ENCODE data around the gene KRTAP10-12. TPM values are rescaled to one million over a fixed set of nuclear protein-coding genes. Genes with fewer than 3 reads are reported as not detected.
A peak's percentile ranks its signal among the peaks of the same experiment; 100 is the strongest.
"Not testable (repeated sequence)": the region's sequence is repeated elsewhere in the genome, so short reads cannot be mapped to it uniquely, and the experiment has no call there.

The KRTAP10-12 gene
- total and polyA plus RNA-seq, 7 experiments from 2014 or later: not detected

DNA sequence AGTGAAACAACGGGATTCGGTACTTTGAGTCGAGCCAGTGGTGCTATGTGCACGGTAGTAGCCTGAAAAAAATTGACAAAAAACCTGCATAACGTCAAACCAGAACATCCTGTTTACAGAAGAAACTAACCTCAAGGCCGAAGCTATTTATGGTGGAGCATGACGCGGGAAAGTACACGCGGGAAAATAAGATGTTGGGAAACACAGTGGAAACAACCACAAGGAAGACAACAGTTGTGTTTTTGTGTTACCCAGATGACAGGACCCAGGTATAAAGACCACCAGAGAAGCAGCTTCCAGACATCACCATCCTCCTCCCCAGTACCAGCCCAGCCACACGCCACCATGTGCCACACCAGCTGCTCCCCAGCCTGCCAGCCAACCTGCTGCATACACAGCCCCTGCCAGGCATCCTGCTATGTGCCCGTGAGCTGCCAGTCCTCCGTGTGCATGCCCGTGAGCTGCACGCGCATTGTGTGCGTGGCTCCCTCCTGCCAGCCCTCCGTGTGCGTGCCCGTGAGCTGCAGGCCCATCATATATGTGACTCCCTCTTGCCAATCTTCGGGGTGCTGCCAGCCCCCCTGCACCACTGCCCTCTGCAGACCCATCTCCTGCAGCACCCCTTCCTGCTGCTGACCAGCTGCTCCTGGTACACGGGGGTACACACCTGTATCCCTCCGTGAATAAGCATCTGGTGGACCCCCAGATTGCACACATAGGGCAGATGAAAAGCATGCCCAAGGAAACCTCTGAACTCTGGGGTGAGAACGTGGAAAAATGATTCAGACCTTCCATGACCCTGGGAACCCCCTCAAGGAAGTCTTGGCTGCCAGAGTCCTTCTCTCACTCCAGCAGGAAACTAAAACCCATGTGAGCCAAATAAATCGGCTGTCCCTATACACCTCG is 39.1 kb upstream of the KRTAP10-12 start, which contains the start of gene KRTAP12-3:
TSS of gene KRTAP12-3 (plus strand) at position 298 of the 906 bp plus-strand sequence. CDS start at position 346, 48 bp downstream.
- Mint-ChIP-seq H3K4me1 (peaks cover 47 to 73% (median 69%) of the 10 kb centered on the region in 7 donors), H3K27me3 (peaks cover 0 to 9% (median 0%) of the 10 kb centered on the region in 5 donors), H3K9me3 (peaks cover 12 to 85% (median 45%) of the 10 kb centered on the region in 11 donors), H3K4me3 (peak within 1 kb of the TSS; percentile 63 to 87 (median 76)), H3K36me3 (peaks cover 11 to 72% (median 24%) of the 10 kb centered on the region in 5 donors), H3K27ac (peak within 1 kb of the TSS; percentile 87 to 98 (median 98))
- Histone ChIP-seq H3K4me1 (ENCODE audit: control insufficient read depth in 2 of 2, insufficient read depth in 2 of 2, low read length in 2 of 2) (peaks cover 55 to 64% of the 10 kb centered on the region in 2 donors), H3K4me3 (ENCODE audit: low read length) (peak within 1 kb of the TSS; percentile 46), H3K36me3 (ENCODE audit: control insufficient read depth in 2 of 3, insufficient read depth in 3 of 3, low read length in 3 of 3) (no peaks in the 10 kb centered on the region), H3K27me3 (ENCODE audit: control insufficient read depth in 2 of 2, insufficient read depth in 2 of 2, low read length in 2 of 2) (no peaks in the 10 kb centered on the region), H3K27ac (ENCODE audit: low read depth, low read length) (peak within 1 kb of the TSS; percentile 63), H3K9me3 (ENCODE audit: control insufficient read depth in 2 of 3, low read length in 3 of 3) (peaks cover 0 to 22% (median 12%) of the 10 kb centered on the region in 3 experiments)
- intact Hi-C loops (cut with micrococcal nuclease): loop anchor here (1.0 to 10.0 kb wide), 7 partner anchors 34 to 269 kb away; partner anchors contain the start of gene KRTAP10-5 (in 1 of the 2)
- ChIA-PET POLR2A (interaction anchor here (0.7 to 2.9 kb wide), 15 partner anchors 11 to 270 kb away, joined by 3 to 23 read pairs (median 3); partner anchors contain the start of gene KRTAP10-6), CTCF (interaction anchor here (0.5 to 1.9 kb wide), 5 partner anchors 40 to 147 kb away, joined by 3 to 9 read pairs (median 4); no protein-coding TSS in a partner anchor)
- DNase-seq (peak in 8 of 9 donors; percentile 39 to 92 (median 86)), ATAC-seq (peak; percentile 83)

DNA sequence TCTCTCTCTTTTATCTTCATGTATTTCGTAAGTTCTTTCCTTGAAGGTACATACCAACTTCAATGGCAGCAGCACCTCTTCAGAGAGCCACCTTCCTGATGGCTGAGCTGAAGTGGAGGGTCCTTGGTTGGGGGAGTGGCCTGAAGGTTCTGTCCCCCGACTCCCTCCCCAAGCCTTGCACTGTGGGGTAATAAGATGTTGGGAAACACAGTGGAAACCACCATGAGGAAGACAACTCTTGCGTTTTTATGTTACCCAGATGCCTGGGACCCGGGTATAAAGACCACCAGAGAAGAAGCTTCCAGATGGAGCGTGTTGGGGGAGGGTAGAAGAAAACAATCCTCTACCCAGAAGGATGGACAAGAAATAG is 38.4 kb upstream of the KRTAP10-12 start:
- Histone ChIP-seq H3K36me3 (ENCODE audit: control insufficient read depth in 2 of 3, insufficient read depth in 3 of 3, low read length in 3 of 3) (no peaks in the 10 kb centered on the region), H3K4me1 (ENCODE audit: control insufficient read depth in 2 of 2, insufficient read depth in 2 of 2, low read length in 2 of 2) (peaks cover 54 to 63% of the 10 kb centered on the region in 2 donors), H3K4me3 (ENCODE audit: low read length) (peak overlapping the region; percentile 46), H3K27me3 (ENCODE audit: control insufficient read depth in 2 of 2, insufficient read depth in 2 of 2, low read length in 2 of 2) (no peaks in the 10 kb centered on the region), H3K27ac (ENCODE audit: low read depth, low read length) (peak overlapping the region; percentile 63), H3K9me3 (ENCODE audit: control insufficient read depth in 2 of 3, low read length in 3 of 3) (peaks cover 0 to 22% (median 12%) of the 10 kb centered on the region in 3 experiments)
- intact Hi-C loops (cut with micrococcal nuclease): loop anchor here in 1 of 2 donors (5.0 to 10.0 kb wide), 3 partner anchors 34 to 269 kb away; partner anchors contain the start of gene KRTAP10-5
- peaks cover 46 to 67% (median 63%) of the 10 kb centered on the region in 7 donors for H3K4me1 Mint-ChIP-seq
- H3K27ac Mint-ChIP-seq: peak overlapping the region; percentile 87 to 98 (median 98)
- H3K36me3 Mint-ChIP-seq: peaks cover 11 to 71% (median 24%) of the 10 kb centered on the region in 5 donors
- ATAC-seq: no peak
- H3K27me3 Mint-ChIP-seq: peaks cover 0 to 14% (median 0%) of the 10 kb centered on the region in 5 donors
- CTCF ChIA-PET: interaction anchor here (1.1 to 1.9 kb wide), 2 partner anchors 40 to 148 kb away, joined by 3 to 9 read pairs; no protein-coding TSS in a partner anchor
- H3K9me3 Mint-ChIP-seq: peaks cover 12 to 86% (median 41%) of the 10 kb centered on the region in 11 donors
- POLR2A ChIA-PET: interaction anchor here (1.2 to 2.9 kb wide), 6 partner anchors 13 to 148 kb away, joined by 3 to 23 read pairs (median 5); no protein-coding TSS in a partner anchor
- peak overlapping the region; percentile 63 to 87 (median 76) for H3K4me3 Mint-ChIP-seq
- DNase-seq: no peak

DNA sequence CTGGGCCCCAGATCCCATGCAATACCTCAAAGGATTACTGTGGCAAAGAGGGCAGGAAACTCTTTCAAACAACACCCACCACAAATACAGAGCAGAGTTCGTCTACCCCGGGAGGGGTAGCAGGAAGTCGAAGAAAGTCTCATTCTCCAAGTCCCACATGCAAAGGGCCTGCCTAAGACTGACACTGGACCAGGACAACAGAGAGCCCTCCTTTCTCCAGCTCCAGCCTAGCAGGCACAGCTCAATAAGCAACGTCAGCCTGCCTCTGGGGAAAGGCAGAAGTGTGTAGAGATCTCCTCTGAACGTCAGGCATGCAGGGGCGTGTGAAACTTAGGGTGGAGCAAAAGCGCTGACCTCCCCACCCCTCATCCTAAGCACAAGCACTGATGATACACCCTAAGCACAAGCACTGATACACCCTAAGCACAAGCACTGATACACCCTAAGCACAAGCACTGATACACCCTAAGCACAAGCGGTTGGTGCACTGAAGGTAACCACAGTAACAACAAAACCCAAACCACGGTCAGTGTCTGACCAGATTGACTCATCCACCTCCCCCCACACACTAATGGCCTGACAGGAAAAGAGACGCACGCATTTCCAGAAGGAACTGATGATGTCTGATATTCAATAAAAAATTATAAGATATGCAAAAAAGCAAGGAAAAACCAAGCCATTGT is 37.9 kb upstream of the KRTAP10-12 start:
- Histone ChIP-seq H3K27me3 (ENCODE audit: control insufficient read depth in 2 of 2, insufficient read depth in 2 of 2, low read length in 2 of 2) (no peaks in the 10 kb centered on the region), H3K27ac (ENCODE audit: low read depth, low read length) (peak overlapping the region; percentile 63), H3K4me1 (ENCODE audit: control insufficient read depth in 2 of 2, insufficient read depth in 2 of 2, low read length in 2 of 2) (peaks cover 48 to 57% of the 10 kb centered on the region in 2 donors), H3K9me3 (ENCODE audit: control insufficient read depth in 2 of 3, low read length in 3 of 3) (peaks cover 0 to 22% (median 12%) of the 10 kb centered on the region in 3 experiments), H3K4me3 (ENCODE audit: low read length) (peak overlapping the region; percentile 46), H3K36me3 (ENCODE audit: control insufficient read depth in 2 of 3, insufficient read depth in 3 of 3, low read length in 3 of 3) (no peaks in the 10 kb centered on the region)
- Mint-ChIP-seq H3K27ac (peak overlapping the region; percentile 87 to 98 (median 98)), H3K36me3 (peaks cover 11 to 66% (median 24%) of the 10 kb centered on the region in 5 donors), H3K4me1 (peaks cover 41 to 62% (median 58%) of the 10 kb centered on the region in 7 donors), H3K4me3 (peak overlapping the region; percentile 43 to 87 (median 74)), H3K27me3 (peaks cover 0 to 19% (median 0%) of the 10 kb centered on the region in 5 donors), H3K9me3 (peaks cover 12 to 86% (median 38%) of the 10 kb centered on the region in 11 donors)
- peak in 6 of 9 donors; percentile 51 to 66 (median 58) for DNase-seq
- ChIA-PET CTCF (interaction anchor here (1.9 kb wide), 1 partner anchor 41 kb away, joined by 9 read pairs; no protein-coding TSS in a partner anchor), POLR2A (interaction anchor here (0.5 to 2.9 kb wide), 3 partner anchors 15 to 64 kb away, joined by 4 to 23 read pairs (median 5); no protein-coding TSS in a partner anchor)
- ATAC-seq: no peak
- intact Hi-C loops (cut with micrococcal nuclease): loop anchor here in 1 of 2 donors (5.0 to 10.0 kb wide), 3 partner anchors 33 to 268 kb away; partner anchors contain the start of gene KRTAP10-5

DNA sequence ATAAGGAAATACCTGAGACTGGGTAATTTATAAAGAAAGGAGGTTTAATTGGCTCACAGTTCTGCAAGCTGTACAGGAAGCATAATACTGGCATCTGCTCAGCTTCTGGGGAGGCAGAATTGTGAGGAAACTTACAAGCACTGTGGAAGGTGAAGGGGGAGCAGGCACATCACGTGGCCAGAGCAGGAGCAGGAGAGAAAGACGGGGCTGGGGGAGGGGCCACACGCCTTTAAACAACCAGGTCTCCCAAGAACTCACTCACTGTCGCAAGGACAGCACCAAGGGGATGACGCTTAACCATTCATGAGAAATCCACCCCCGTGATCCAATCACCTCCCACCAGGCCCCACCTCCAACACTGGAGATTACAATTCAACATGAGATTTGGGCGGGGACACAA is 35.4 kb upstream of the KRTAP10-12 start:
- Mint-ChIP-seq H3K27ac (peak overlapping the region in 4 of 9 donors; percentile 28 to 75 (median 58)), H3K36me3 (peaks cover 4 to 44% (median 19%) of the 10 kb centered on the region in 5 donors), H3K27me3 (peaks cover 0 to 32% (median 0%) of the 10 kb centered on the region in 5 donors), H3K9me3 (peaks cover 8 to 69% (median 33%) of the 10 kb centered on the region in 11 donors), H3K4me1 (peaks cover 34 to 53% (median 39%) of the 10 kb centered on the region in 7 donors)
- H3K4me3 ChIP-seq (ENCODE audit: low read length); H3K27ac ChIP-seq (ENCODE audit: low read depth, low read length); ATAC-seq; H3K36me3 ChIP-seq (ENCODE audit: control insufficient read depth in 2 of 3, insufficient read depth in 3 of 3, low read length in 3 of 3); DNase-seq; H3K9me3 ChIP-seq (ENCODE audit: control insufficient read depth in 2 of 3, low read length in 3 of 3); intact Hi-C loops (cut with micrococcal nuclease); CTCF ChIA-PET; H3K27me3 ChIP-seq (ENCODE audit: control insufficient read depth in 2 of 2, insufficient read depth in 2 of 2, low read length in 2 of 2); H3K4me3 Mint-ChIP-seq: not testable (repeated sequence)
- POLR2A ChIA-PET: interaction anchor here (1.1 kb wide), 1 partner anchor 20 kb away, joined by 3 read pairs; the partner anchor contains the start of gene KRTAP12-1
- peaks cover 32 to 33% of the 10 kb centered on the region in 2 donors for H3K4me1 ChIP-seq (ENCODE audit: control insufficient read depth in 2 of 2, insufficient read depth in 2 of 2, low read length in 2 of 2)

DNA sequence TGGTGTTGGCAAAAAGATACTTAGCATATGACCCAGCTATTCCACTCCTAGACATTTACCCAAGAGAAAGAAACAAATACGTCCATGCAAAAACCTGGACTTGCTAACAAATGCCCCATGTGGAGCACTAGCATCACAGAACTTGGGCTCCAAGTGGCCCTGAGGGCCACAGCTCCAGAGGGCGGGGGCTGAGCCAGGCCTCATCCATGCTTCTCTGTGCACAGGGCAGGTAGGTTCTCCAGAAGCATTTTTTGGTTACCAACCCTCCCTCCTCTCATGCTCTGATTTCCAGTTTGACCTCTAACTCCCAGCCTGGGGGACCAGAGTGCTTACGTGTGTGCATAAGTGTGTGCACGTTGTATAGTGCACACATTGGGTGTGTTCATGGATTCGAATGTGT is 32.3 kb upstream of the KRTAP10-12 start:
- peaks cover 0 to 4% (median 4%) of the 10 kb centered on the region in 3 experiments for H3K9me3 ChIP-seq (ENCODE audit: control insufficient read depth in 2 of 3, low read length in 3 of 3)
- Mint-ChIP-seq H3K4me1 (peaks cover 3 to 22% (median 8%) of the 10 kb centered on the region in 7 donors), H3K27me3 (peaks cover 0 to 50% (median 3%) of the 10 kb centered on the region in 5 donors), H3K27ac (no peak overlapping the region), H3K9me3 (peaks cover 8 to 60% (median 24%) of the 10 kb centered on the region in 11 donors), H3K36me3 (peaks cover 7 to 19% (median 16%) of the 10 kb centered on the region in 5 donors), H3K4me3 (no peak overlapping the region)
- ChIA-PET POLR2A (no interaction called here), CTCF (no interaction called here)
- H3K27me3 ChIP-seq (ENCODE audit: control insufficient read depth in 2 of 2, insufficient read depth in 2 of 2, low read length in 2 of 2): no peaks in the 10 kb centered on the region
- H3K27ac ChIP-seq (ENCODE audit: low read depth, low read length): no peak overlapping the region
- intact Hi-C loops (cut with micrococcal nuclease): no loop called here
- H3K4me3 ChIP-seq (ENCODE audit: low read length): no peak overlapping the region
- no peaks in the 10 kb centered on the region for H3K36me3 ChIP-seq (ENCODE audit: control insufficient read depth in 2 of 3, insufficient read depth in 3 of 3, low read length in 3 of 3)
- no peak for ATAC-seq
- H3K4me1 ChIP-seq (ENCODE audit: control insufficient read depth in 2 of 2, insufficient read depth in 2 of 2, low read length in 2 of 2): peaks cover 2 to 3% of the 10 kb centered on the region in 2 donors
- no peak for DNase-seq
